ENCODE data around the gene TCERG1L.

DNA sequence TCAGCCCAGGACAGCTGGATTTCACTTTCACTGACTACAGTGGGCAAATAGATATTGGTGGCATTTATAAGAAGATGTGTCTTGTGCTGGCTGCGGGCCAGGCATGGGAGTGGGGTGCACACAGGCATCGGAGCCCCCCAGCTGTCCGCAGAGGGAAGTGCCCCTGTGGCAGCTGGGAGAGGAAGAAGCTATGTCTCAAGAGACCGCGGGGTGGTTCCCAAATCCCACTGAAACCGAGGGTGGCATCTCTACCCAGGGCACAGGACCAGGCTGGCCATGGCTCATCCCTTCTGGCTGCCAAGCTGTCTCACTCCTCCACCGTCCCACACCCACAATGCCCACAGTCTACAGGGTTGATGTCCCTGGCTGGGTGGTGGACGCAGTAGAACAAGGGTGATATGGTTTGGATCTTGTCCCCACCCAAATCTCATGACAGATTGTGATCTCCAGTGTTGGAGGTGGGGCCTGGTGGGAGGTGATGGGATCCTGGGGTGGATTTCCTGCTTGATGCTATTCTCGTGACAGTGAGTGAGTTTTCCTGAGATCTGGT lies 94.8 kb downstream of the TCERG1L start:
- TF ChIP-seq POLR2AphosphoS5 (IDR thresholded peaks at IDR 0.05; ENCODE audit: low read depth) (no peak), GABPA (IDR thresholded peaks at IDR 0.05; ENCODE audit: low read depth) (no peak)
- TF ChIP-seq, protein P1, sequence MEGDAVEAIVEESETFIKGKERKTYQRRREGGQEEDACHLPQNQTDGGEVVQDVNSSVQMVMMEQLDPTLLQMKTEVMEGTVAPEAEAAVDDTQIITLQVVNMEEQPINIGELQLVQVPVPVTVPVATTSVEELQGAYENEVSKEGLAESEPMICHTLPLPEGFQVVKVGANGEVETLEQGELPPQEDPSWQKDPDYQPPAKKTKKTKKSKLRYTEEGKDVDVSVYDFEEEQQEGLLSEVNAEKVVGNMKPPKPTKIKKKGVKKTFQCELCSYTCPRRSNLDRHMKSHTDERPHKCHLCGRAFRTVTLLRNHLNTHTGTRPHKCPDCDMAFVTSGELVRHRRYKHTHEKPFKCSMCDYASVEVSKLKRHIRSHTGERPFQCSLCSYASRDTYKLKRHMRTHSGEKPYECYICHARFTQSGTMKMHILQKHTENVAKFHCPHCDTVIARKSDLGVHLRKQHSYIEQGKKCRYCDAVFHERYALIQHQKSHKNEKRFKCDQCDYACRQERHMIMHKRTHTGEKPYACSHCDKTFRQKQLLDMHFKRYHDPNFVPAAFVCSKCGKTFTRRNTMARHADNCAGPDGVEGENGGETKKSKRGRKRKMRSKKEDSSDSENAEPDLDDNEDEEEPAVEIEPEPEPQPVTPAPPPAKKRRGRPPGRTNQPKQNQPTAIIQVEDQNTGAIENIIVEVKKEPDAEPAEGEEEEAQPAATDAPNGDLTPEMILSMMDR (IDR thresholded peaks at IDR 0.05; ENCODE audit: insufficient read depth, low read length) = no peak
- TF ChIP-seq, protein P2, sequence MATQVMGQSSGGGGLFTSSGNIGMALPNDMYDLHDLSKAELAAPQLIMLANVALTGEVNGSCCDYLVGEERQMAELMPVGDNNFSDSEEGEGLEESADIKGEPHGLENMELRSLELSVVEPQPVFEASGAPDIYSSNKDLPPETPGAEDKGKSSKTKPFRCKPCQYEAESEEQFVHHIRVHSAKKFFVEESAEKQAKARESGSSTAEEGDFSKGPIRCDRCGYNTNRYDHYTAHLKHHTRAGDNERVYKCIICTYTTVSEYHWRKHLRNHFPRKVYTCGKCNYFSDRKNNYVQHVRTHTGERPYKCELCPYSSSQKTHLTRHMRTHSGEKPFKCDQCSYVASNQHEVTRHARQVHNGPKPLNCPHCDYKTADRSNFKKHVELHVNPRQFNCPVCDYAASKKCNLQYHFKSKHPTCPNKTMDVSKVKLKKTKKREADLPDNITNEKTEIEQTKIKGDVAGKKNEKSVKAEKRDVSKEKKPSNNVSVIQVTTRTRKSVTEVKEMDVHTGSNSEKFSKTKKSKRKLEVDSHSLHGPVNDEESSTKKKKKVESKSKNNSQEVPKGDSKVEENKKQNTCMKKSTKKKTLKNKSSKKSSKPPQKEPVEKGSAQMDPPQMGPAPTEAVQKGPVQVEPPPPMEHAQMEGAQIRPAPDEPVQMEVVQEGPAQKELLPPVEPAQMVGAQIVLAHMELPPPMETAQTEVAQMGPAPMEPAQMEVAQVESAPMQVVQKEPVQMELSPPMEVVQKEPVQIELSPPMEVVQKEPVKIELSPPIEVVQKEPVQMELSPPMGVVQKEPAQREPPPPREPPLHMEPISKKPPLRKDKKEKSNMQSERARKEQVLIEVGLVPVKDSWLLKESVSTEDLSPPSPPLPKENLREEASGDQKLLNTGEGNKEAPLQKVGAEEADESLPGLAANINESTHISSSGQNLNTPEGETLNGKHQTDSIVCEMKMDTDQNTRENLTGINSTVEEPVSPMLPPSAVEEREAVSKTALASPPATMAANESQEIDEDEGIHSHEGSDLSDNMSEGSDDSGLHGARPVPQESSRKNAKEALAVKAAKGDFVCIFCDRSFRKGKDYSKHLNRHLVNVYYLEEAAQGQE (IDR thresholded peaks at IDR 0.05; ENCODE audit: insufficient replicate concordance, low read depth) = no peak
